ENCODE measurements around the gene KRTAP10-12.

DNA sequence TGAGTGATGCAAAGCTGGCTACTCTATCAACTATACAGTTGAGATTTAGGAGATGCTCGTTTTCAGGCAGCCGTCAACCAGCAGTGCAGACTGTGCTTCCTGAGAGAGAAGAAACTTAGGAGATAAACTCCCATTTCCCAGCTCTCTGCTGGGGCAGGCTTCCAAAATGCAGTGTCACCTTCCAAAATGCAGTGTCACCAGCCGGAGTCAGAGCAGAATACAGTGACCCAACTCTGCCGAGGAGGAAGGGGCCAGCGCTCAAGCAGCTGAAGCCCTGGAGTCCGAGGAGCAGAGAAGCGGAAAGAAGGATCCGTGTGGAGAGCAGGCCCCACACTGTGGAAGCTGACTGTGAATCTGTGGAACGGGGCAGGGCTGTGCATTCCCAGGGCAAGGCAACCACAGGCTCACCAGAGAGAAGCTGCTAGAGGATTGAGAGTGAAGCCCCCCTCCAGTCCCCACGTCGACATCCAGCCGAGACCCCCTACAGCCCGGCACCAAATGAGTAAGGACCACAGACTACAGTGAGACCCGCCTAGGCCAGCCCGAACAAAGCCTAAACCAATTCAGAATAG is 14.3 kb upstream of the KRTAP10-12 start:
- TF ChIP-seq CTCF (IDR thresholded peaks at IDR 0.05) (no peak), CBFB (CRISPR knock-in tag; IDR thresholded peaks at IDR 0.05; ENCODE audit: low read depth) (no peak), IRF2 (CRISPR knock-in tag; IDR thresholded peaks at IDR 0.05; ENCODE audit: borderline replicate concordance, low read depth) (no peak), JUN (CRISPR knock-in tag; IDR thresholded peaks at IDR 0.05) (no peak), CREB1 (CRISPR knock-in tag; IDR thresholded peaks at IDR 0.05) (no peak), TEAD1 (CRISPR knock-in tag; IDR thresholded peaks at IDR 0.05) (no peak), E2F1 (CRISPR knock-in tag; IDR thresholded peaks at IDR 0.05) (no peak), MAX (CRISPR knock-in tag; IDR thresholded peaks at IDR 0.05) (no peak), FOXJ3 (CRISPR knock-in tag; IDR thresholded peaks at IDR 0.05; ENCODE audit: borderline replicate concordance) (no peak), TCF7 (CRISPR knock-in tag; IDR thresholded peaks at IDR 0.05; ENCODE audit: low read depth) (no peak), IRF1 (CRISPR knock-in tag; IDR thresholded peaks at IDR 0.05) (no peak), SP1 (CRISPR knock-in tag; conservative IDR thresholded peaks at IDR 0.05) (no peak)
- TF ChIP-seq, protein P1, sequence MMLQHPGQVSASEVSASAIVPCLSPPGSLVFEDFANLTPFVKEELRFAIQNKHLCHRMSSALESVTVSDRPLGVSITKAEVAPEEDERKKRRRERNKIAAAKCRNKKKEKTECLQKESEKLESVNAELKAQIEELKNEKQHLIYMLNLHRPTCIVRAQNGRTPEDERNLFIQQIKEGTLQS (CRISPR knock-in tag; conservative IDR thresholded peaks at IDR 0.05), result no peak
